ENCODE data around the gene RBFOX2. TPM values are rescaled to one million over a fixed set of nuclear protein-coding genes. Genes with fewer than 3 reads are reported as not detected.

The RBFOX2 gene
- total and polyA plus RNA-seq, 2 of the 8 experiments (the other 6 are each of a cell fraction or from before 2014, with no cell fraction given): 121 to 122 TPM

GRCh38 chr22:36029406-36029755 is 757 bp upstream of the RBFOX2 start:
- 72% methylated on average over 7 of the region's 7 CpGs; no CpG with 5 or more reads in 1 of the 2 experiments for WGBS, 2 experiments (ENCODE audit: extremely low coverage in 1 of 2, insufficient coverage in 1 of 2, insufficient read length in 1 of 2, insufficient replicate concordance in 2 of 2, low coverage in 1 of 2, low lambda C conversion rate in 2 of 2, missing lambda C conversion rate in 1 of 2)
- H3K14ac ChIP-seq (ENCODE audit: insufficient read length): no peak overlapping the region
- ChIA-PET POLR2A (ENCODE audit: partially characterized antibody) (interaction anchor here (0.8 to 3.9 kb wide), 4 partner anchors 13 to 36 kb away, joined by 3 to 44 read pairs (median 6); no protein-coding TSS in a partner anchor), CTCF (ENCODE audit: partially characterized antibody) (interaction anchor here (1.0 to 7.3 kb wide), 4 partner anchors 9 to 98 kb away, joined by 3 to 47 read pairs (median 7); no protein-coding TSS in a partner anchor)
- peaks cover 0 to 9% (median 6%) of the 10 kb centered on the region in 4 experiments; a peak in 5 of 7 replicates for H3K4me1 ChIP-seq (replicated peaks in 1 of 4; ENCODE audit: control insufficient read depth in 3 of 4, insufficient read depth in 4 of 4, low read length in 3 of 4)
- no peaks in the 10 kb centered on the region for H3K79me1 ChIP-seq (ENCODE audit: low read depth, low read length)
- no peak overlapping the region for H3K56ac ChIP-seq (replicated peaks; ENCODE audit: insufficient read length, low read depth, low read length)
- H4K5ac ChIP-seq (ENCODE audit: insufficient read length, low read depth, low read length): no peak overlapping the region
- no peak overlapping the region for H3K27ac ChIP-seq (ENCODE audit: low read depth, low read length)
- no peaks in the 10 kb centered on the region for H3K27me3 ChIP-seq (replicated peaks in 1 of 4; ENCODE audit: control insufficient read depth in 3 of 4, extremely low read depth in 1 of 4, insufficient read depth in 3 of 4, low read length in 3 of 4)
- no peak overlapping the region for H4K91ac ChIP-seq (replicated peaks; ENCODE audit: insufficient read length, low read length)
- H3K79me2 ChIP-seq (ENCODE audit: control insufficient read depth in 1 of 2, insufficient read depth in 2 of 2, low read length in 2 of 2): peaks cover 5 to 33% of the 10 kb centered on the region in 2 experiments; a peak in 3 of 4 replicates
- no peak for FAIRE-seq
- no peak overlapping the region for H2BK15ac ChIP-seq (ENCODE audit: low read length)
- no peak overlapping the region for H3K23ac ChIP-seq (ENCODE audit: insufficient read length)
- H3K4me2 ChIP-seq (ENCODE audit: insufficient read depth in 1 of 2, low read depth in 2 of 2, low read length in 2 of 2): peak overlapping the region; percentile 28 to 61
- peaks cover 8% of the 10 kb centered on the region for H3K23me2 ChIP-seq (ENCODE audit: low read depth, low read length)
- H3K9ac ChIP-seq (replicated peaks in 1 of 4; ENCODE audit: extremely low read depth in 1 of 4, low read depth in 3 of 4, low read length in 3 of 4): no peak overlapping the region
- no peaks in the 10 kb centered on the region for H3K9me3 ChIP-seq (ENCODE audit: insufficient read depth in 2 of 2, low read depth in 1 of 2, low read length in 1 of 2)
- no peaks in the 10 kb centered on the region for H4K20me1 ChIP-seq (replicated peaks in 1 of 2; ENCODE audit: control insufficient read depth in 1 of 2, insufficient read depth in 2 of 2, low read length in 2 of 2)
- no peak overlapping the region for H2BK12ac ChIP-seq (ENCODE audit: low read depth, low read length)
- H2AK5ac ChIP-seq (ENCODE audit: low read depth, low read length): no peak overlapping the region
- no peak overlapping the region for H2BK20ac ChIP-seq (ENCODE audit: low read length)
- no peak for DNase-seq (ENCODE audit: low read depth in 1 of 2, low spot score in 2 of 2)
- no peak overlapping the region for H3K18ac ChIP-seq (ENCODE audit: extremely low read depth, low read length)
- no peak for TF ChIP-seq ZNF274 (IDR thresholded peaks at IDR 0.05; ENCODE audit: borderline replicate concordance, extremely low read depth, low read length)
- TF ChIP-seq HDAC6 (IDR thresholded peaks at IDR 0.05; ENCODE audit: low read depth, low read length): no peak
- TF ChIP-seq MAFK (IDR thresholded peaks at IDR 0.05; ENCODE audit: low read depth, low read length): no peak
- TF ChIP-seq ASH2L (IDR thresholded peaks at IDR 0.05; ENCODE audit: low read length): no peak
- no peak for TF ChIP-seq CBX5 (IDR thresholded peaks at IDR 0.05; ENCODE audit: low read depth, low read length)
- no peak for TF ChIP-seq NANOG (IDR thresholded peaks at IDR 0.05; ENCODE audit: insufficient read depth, low read depth, low read length, poor library complexity, severe bottlenecking)
- TF ChIP-seq SIX5 (IDR thresholded peaks at IDR 0.05; ENCODE audit: low read depth, low read length): no peak
- TF ChIP-seq SUZ12 (IDR thresholded peaks at IDR 0.05; ENCODE audit: low read length): no peak
- no peak for TF ChIP-seq KDM1A (IDR thresholded peaks at IDR 0.05; ENCODE audit: borderline replicate concordance, low read length)
- TF ChIP-seq GABPA (IDR thresholded peaks at IDR 0.05; ENCODE audit: borderline replicate concordance, insufficient read depth, low read length): no peak
- no peak for TF ChIP-seq NRF1 (IDR thresholded peaks at IDR 0.05; ENCODE audit: low read depth, low read length)
- no peak for TF ChIP-seq SIRT6 (IDR thresholded peaks at IDR 0.05; ENCODE audit: low read length)
- H2BK5ac ChIP-seq (ENCODE audit: low read depth, low read length): no peak overlapping the region
- H2AFZ ChIP-seq (ENCODE audit: low read length): peak overlapping the region; percentile 17; the same call in 1 of the 2 replicates
- no peaks in the 10 kb centered on the region for H3K36me3 ChIP-seq (ENCODE audit: control insufficient read depth in 2 of 4, insufficient read depth in 4 of 4, low read length in 3 of 4)
- peak overlapping the region; percentile 18 to 50 (median 24); a peak in 6 of 8 replicates for H3K4me3 ChIP-seq (ENCODE audit: extremely low read depth in 1 of 4, insufficient read depth in 2 of 4, low read depth in 3 of 4, low read length in 4 of 4)
- no peak overlapping the region for H2BK120ac ChIP-seq (replicated peaks; ENCODE audit: low read depth, low read length)
- no peak overlapping the region for H3K4ac ChIP-seq (replicated peaks; ENCODE audit: insufficient read length, low read depth, low read length)
- no peak overlapping the region for H4K8ac ChIP-seq (ENCODE audit: extremely low read depth, insufficient read depth, low read length)

Measured in H1 (cell line).